Neural crest cell (in vitro differentiated cells): ENCODE results near the gene FUCA1. TPM values are rescaled to one million over a fixed set of nuclear protein-coding genes. Genes with fewer than 3 reads are reported as not detected.
"Not testable (repeated sequence)": the region's sequence is repeated elsewhere in the genome, so short reads cannot be mapped to it uniquely, and the experiment has no call there.

ENCODE experiments used
- DNase-seq: peaks from one replicate; pipeline ENCODE4 v3.0.0; 2021; ENCODE audit warnings: low read depth, mixed read lengths, low spot score
- H3K27ac Mint-ChIP-seq: one replicate; pipeline ENCODE4 v1.8.0; 2021; ENCODE audit warnings: mild to moderate bottlenecking, mixed read lengths; ENCODE audit not compliant: unreplicated experiment
- H3K27me3 Mint-ChIP-seq: 2 replicates; pipeline ENCODE4 v1.8.0; 2021; ENCODE audit warnings: low read depth, mild to moderate bottlenecking, mixed read lengths
- H3K36me3 Mint-ChIP-seq: 2 replicates; pipeline ENCODE4 v1.8.0; 2021; ENCODE audit warnings: low read depth, mild to moderate bottlenecking, mixed read lengths
- H3K4me1 Mint-ChIP-seq: 2 replicates; pipeline ENCODE4 v1.8.0; 2021; ENCODE audit warnings: mixed read lengths
- H3K4me3 Mint-ChIP-seq: one replicate; pipeline ENCODE4 v1.8.0; 2021; ENCODE audit warnings: mild to moderate bottlenecking, mixed read lengths
- H3K9me3 Mint-ChIP-seq: 2 replicates; pipeline ENCODE4 v1.8.0; 2021; ENCODE audit warnings: mixed read lengths
- CTCF ChIP-seq: fragments of 200-600 bp; sonication (generic); conservative IDR thresholded peaks from 2 replicates; pipeline ENCODE4 v1.5.0; 2021; ENCODE audit warnings: antibody characterized with exemption, mild to moderate bottlenecking
- total RNA-seq: library from RNA; stranded (reverse); gene quantifications from 2 replicates; pipeline ENCODE4 v1.2.1, GENCODE V29; 2021

The FUCA1 gene
- total RNA-seq, 1 donor from 2014 or later, result 6.7 TPM

DNA sequence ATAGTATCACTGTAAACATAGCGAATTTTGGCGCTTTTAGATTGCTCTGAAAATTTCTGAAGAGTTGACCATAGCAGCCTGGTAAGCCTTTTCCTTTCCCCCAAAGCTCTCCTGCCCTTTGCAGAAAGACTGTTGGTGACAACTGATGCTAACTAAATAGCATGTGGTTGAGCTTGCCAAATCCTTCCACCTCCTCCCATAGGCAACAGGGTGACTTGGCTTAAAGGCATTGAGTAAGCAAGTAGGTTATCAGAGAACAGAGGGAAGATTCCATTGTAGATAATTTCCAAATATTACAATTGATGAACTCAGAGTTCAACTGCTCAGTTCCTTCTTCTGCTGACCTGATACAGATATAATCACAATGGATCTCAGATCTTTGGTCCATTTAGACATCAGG, 22.9 kb downstream of the FUCA1 start:
- no peak for DNase-seq
- Mint-ChIP-seq H3K4me3 (no peak overlapping the region), H3K27me3 (peaks cover 18% of the 10 kb centered on the region), H3K9me3 (peaks cover 4% of the 10 kb centered on the region), H3K27ac (no peak overlapping the region), H3K4me1 (no peaks in the 10 kb centered on the region), H3K36me3 (peaks cover 16% of the 10 kb centered on the region)
- TF ChIP-seq CTCF, result no peak

DNA sequence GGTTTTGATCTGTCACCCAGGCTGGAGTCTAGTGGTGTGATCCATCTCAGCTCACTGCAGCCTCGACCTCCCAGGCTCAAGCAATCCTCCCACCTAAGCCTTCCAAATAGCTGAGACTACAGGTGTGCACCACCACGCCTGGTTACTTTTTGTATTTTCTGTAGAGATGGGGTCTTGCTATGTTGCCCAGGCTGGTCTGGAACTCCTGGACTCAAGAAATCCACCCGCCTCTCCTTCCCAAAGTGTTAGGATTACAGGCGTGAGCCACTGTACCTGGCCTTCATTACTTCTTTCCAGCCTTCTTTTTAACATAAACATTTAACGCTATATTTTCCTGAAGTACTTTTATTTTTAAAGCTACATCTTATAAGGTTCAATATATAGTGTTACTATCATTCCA, 24.4 kb downstream of the FUCA1 start:
- peaks cover under 1% of the 10 kb centered on the region for H3K4me1 Mint-ChIP-seq
- H3K27ac Mint-ChIP-seq, result no peak overlapping the region
- peaks cover 16% of the 10 kb centered on the region for H3K36me3 Mint-ChIP-seq
- no peak overlapping the region for H3K4me3 Mint-ChIP-seq
- TF ChIP-seq CTCF, result no peak
- DNase-seq, result no peak
- H3K27me3 Mint-ChIP-seq, result peaks cover 19% of the 10 kb centered on the region
- peaks cover 4% of the 10 kb centered on the region for H3K9me3 Mint-ChIP-seq

DNA sequence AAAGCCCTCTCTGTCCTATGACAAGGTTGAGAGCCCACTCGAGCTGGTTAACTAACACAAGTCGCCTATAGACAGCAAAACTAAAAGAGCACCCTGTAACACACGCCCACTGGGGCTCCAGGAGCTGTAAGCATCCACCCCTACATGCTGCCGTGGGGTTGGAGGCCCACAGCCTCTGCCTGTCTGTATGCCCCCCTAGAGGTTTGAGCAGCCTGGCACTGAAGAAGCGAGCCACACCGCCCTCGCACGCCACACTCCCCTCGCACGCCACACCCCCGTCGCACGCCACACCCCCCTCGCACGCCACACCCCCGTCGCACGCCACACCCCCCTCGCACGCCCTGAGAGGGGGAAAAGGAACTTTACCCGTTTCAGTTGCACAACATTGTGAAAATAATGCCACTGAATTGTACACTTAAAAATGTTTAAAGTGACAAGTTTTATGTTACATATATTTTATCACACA, 29.7 kb downstream of the FUCA1 start:
- no peaks in the 10 kb centered on the region for H3K9me3 Mint-ChIP-seq
- TF ChIP-seq CTCF, result no peak
- H3K4me3 Mint-ChIP-seq, result peak overlapping the region; percentile 84
- peaks cover 11% of the 10 kb centered on the region for H3K4me1 Mint-ChIP-seq
- H3K27me3 Mint-ChIP-seq, result peaks cover 42% of the 10 kb centered on the region
- H3K27ac Mint-ChIP-seq, result no peak overlapping the region
- peak; percentile 50 for DNase-seq
- no peaks in the 10 kb centered on the region for H3K36me3 Mint-ChIP-seq

- H3K9me3 Mint-ChIP-seq, result no peaks in the 10 kb centered on the region
- DNase-seq, result no peak
- H3K27me3 Mint-ChIP-seq, result peaks cover 42% of the 10 kb centered on the region
- no peaks in the 10 kb centered on the region for H3K36me3 Mint-ChIP-seq
- no peak overlapping the region for H3K27ac Mint-ChIP-seq
- H3K4me3 Mint-ChIP-seq, result peak overlapping the region; percentile 84
- peaks cover 11% of the 10 kb centered on the region for H3K4me1 Mint-ChIP-seq
- no peak for TF ChIP-seq CTCF
Measured at GRCh38 chr1:23837908-23838307, 30.2 kb downstream of the FUCA1 start.

DNA sequence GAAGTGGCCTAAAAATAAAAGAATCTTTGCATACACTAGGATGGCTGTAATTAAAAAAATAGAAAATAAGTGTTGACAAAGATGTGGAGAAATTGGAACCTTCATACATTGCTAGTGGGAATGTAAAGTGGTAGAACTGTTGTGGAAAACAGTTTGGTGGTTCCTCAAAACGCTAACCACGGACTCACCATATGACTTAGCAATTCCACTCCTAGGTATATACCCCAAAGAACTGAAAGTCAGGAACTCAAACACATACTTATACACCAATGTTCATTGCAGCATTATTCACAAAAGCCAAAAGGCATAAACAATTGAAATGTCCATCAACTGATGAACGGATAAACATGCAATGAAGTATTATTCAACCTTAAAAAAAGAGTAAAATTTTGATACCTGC, 32.1 kb downstream of the FUCA1 start:
- no peak overlapping the region for H3K27ac Mint-ChIP-seq
- DNase-seq, result no peak
- H3K4me3 Mint-ChIP-seq, result no peak overlapping the region
- H3K36me3 Mint-ChIP-seq, result no peaks in the 10 kb centered on the region
- H3K4me1 Mint-ChIP-seq, result peaks cover 11% of the 10 kb centered on the region
- TF ChIP-seq CTCF, result no peak
- H3K9me3 Mint-ChIP-seq, result no peaks in the 10 kb centered on the region
- peaks cover 38% of the 10 kb centered on the region for H3K27me3 Mint-ChIP-seq

DNA sequence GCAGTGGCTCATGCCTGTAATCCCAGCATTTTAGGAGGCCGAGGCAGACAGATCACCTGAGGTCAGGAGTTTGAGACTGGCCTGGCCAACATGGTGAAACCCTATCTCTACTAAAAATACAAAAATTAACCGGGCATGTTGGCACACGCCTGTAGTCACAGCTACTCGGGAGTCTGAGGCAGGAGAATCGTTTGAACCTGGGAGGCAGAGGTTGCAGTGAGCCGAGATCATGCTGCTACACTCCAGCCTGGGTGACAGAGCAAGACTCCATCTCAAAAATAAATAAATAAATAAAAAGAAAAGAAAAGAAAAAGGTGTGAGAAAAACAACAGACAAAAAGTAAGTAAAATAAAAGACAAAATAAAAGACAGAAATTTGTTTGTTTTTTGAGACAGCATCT, 33.9 kb downstream of the FUCA1 start:
- Mint-ChIP-seq H3K27me3 (peaks cover 38% of the 10 kb centered on the region), H3K4me1 (peaks cover 11% of the 10 kb centered on the region)
- H3K4me3 Mint-ChIP-seq, H3K36me3 Mint-ChIP-seq, H3K9me3 Mint-ChIP-seq, H3K27ac Mint-ChIP-seq, DNase-seq: not testable (repeated sequence)
